SIG-M5 (cell line): ENCODE results near the gene ZNF407.

ENCODE experiments used
- DNase-seq: peaks from one replicate; lab custom pipeline; 2025; lab: John Stamatoyannopoulos, UW

Gene ZNF407

DNA sequence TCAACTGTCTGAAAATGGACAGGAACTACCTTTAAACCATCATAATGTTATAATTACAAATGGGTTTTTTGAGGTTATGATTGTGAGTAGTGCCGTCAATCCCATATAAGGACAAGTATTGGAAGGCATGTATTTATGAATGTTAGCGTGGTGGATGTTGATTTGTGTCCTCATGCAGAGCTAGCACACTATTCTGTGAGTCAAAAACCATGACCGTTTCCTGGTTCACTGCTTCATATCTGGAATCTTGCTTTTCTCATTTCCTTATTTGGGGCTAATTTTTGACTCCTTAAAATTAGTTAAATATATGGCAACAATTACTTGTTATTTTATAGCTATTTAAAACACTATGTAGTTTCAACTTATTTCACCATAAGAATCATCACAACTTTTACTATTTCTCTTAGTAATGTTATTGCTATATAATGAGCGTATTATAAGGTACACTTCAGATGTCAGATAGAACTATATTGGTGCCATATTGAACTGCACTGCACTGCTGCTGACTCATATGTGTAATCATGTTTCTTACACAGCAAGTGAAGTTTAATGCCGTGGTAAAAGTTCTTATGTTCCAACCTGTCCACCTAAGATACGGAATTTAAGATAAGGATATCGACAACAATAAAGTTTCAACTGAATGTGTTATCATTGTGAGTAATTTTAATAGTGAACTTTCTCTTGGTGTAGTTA is 418.5 kb downstream of the ZNF407 start:
- no peak for DNase-seq

GRCh38 chr18:75023473-75023872 is 425.8 kb downstream of the ZNF407 start:
- DNase-seq = no peak

- no peak for DNase-seq
Observed at GRCh38 chr18:75024871-75025270, 427.2 kb downstream of the ZNF407 start.

- DNase-seq = no peak
Observed at GRCh38 chr18:75025573-75025972, 427.9 kb downstream of the ZNF407 start.

GRCh38 chr18:75029481-75029880 is 431.8 kb downstream of the ZNF407 start:
- DNase-seq = no peak

DNA sequence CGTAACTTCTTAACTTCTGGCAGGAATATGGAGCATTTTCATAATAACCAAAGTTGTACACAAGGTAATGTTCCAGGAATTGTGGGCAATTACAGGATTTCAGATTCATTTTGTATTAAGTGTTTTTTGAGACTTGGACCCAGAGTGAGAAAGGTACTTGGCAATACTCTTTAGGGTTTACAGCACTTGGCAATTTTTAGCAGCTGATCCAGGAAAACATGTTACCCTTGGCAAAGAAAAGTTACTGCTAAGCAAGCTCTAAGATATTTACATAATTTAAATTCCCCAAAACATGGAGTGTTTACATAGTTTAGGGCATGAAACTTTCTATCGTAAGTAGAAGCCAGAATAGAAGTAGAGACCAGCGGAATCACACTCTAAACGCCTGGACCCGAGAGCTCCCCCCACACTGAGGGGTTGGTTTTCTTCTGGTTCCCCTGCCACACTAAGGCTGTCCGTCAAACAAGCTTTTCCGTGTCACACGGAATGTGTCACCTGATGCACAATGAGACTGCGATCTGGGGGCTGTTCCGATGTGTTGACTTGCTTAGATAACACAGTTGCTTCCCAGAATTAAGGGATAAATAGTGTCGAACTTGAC is 434.1 kb downstream of the ZNF407 start:
- DNase-seq = no peak

- DNase-seq = no peak
Observed at GRCh38 chr18:75033516-75033915, 435.8 kb downstream of the ZNF407 start.

- DNase-seq = no peak
Observed at GRCh38 chr18:75034937-75035336, 437.3 kb downstream of the ZNF407 start.

GRCh38 chr18:75035928-75036327 is 438.3 kb downstream of the ZNF407 start:
- DNase-seq = no peak

DNA sequence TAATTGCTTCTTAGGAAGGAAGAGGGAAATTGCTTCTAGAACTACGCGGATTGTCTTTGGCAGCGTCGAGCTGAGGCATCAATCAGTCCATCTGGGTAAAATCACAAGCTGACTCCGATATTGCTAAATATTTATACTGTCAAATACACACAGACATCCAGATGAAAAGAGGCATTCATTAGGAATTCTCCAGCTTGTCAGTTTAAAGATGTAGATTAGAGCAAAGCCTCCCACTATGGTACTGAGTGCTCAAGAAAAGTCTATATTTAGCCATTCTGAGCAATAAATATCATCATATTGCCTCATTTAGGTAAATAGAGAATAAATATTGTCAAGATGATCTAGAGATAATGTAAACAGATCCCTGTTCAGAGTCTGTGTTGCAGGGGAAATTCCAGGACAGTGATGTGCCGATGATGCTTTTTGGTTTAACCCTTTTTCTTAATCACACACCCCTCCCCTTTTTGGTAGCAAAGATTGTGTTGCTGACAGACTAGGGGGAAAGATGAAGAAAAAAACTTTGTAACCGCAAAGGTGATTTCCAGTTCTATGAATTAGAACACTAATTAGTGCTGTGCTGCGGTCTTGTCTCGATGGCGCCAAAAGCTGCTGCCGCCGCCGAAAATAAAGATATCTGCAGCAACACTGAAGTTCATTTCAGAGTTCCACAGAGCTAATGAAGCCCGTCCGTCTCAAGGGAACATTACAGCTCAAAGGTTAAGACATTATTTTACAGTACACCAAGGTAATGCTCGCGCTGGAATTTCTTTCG is 439.4 kb downstream of the ZNF407 start:
- no peak for DNase-seq

GRCh38 chr18:75037689-75037955 is 440.0 kb downstream of the ZNF407 start:
- DNase-seq = no peak

- DNase-seq = no peak
Observed at GRCh38 chr18:75041586-75041985, 443.9 kb downstream of the ZNF407 start.

GRCh38 chr18:75043478-75043877 is 445.8 kb downstream of the ZNF407 start:
- no peak for DNase-seq

DNA sequence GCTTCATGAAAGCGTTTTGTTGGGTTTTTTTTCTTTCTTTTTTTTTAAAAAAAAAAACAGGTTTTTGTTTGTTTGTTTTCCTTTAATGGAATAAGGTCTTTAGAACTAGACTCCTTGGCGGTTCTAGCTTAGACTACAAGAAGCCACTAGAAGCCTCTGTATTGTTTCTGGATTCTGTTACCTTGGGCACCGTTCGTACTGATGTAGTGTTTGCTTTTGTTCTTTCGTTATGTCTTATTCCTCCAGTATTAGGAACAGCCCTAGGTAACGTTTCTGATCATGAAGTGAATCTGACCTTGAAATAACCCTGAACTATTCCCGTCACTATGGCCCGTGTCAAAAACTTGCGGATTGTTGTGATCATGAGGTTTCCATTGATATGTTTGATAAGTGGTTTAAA is 446.6 kb downstream of the ZNF407 start:
- no peak for DNase-seq

DNA sequence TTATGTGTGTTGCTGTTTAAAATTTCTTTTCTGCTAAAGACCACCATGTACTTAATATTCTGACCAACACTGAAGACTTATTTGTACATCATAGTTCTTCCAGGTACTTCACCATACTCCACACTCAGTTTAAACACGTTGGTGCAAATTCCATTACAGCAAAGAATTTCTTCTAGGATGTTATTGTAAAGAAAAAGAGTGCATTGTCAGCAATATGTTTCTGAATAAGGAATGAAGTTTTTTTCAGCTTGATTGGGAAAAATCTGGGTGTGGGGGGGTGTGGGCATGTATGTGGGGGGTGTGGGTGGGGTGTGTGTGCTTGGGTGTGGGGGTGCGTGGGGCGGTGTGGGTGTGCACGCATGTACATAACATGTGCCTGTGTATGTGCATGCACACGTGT is 447.1 kb downstream of the ZNF407 start:
- DNase-seq = no peak

DNA sequence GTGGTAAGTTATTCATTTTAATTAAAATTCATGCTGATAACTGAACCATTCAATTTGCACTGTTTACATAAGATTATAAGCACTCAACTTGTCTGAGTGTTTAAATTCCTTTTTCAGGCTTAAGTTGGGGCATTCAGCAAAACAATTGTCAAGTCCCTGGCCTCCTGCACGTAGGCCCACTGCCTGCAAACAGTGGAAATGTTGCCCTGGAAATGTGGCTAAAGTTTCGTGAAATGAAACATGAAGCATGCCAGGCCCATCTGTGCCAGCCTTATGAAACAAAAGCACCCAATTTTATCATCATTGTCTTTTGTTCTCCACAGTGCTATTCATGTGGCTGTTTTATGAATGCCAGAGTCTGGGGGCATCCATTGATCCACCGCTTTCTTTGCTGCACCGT is 447.6 kb downstream of the ZNF407 start:
- DNase-seq = no peak

GRCh38 chr18:75047240-75047961 is 449.7 kb downstream of the ZNF407 start:
- no peak for DNase-seq

GRCh38 chr18:75048776-75049454 is 451.2 kb downstream of the ZNF407 start:
- DNase-seq = no peak

DNA sequence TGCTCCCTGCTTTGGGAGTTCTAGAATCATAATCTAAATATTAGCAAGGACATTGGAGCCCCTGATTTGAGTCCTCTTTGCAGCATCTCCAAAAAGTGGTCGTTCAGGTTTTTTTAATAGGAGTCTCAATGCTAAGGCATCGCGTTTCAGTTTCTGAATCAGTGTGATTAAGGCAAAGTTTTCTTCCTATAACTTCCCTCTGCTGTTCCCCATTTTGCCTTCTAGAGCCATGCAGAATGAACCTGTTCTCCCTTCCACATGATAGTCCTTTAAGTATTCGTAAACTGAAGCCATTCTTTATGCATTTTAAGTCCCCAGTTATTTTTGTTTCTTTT is 451.8 kb downstream of the ZNF407 start:
- DNase-seq = no peak

DNA sequence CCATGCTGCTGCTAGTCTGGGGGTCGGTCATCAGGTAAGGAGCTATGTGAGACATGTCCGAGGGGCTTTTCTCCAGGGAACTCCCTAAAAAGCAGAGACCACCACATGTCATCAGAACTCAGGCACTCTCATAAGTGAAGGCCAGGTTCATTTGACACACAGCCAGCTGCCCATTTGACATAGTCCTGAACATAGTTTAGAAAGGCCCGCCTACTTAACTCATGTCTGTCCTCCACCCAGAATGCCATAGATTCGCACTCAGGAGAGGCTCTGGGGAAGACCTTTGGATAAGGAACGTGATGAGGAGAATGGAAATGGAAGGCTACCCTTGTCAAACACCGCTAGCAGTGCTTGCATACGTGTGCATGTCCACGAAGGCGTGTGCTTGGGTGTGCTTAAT is 454.1 kb downstream of the ZNF407 start:
- no peak for DNase-seq

DNA sequence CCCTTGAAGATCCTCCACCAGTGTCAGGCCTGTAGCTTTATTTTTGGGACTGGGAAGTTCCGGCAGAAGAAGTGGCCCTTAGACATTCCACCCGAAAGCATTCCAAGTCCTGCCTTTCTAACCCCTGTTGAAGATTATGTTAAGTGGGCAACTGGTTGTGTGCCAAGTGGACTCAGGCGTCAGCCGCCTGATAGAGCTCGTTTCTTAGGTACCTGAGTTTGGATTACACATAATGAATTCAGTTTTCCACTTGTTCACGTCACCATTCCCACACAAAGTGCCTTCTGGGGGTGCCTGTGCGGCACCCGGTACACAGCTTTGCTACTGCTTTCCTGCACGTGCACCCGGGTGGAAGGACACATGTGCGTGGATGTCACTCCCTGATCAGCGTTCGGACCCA is 454.8 kb downstream of the ZNF407 start:
- DNase-seq = no peak

DNA sequence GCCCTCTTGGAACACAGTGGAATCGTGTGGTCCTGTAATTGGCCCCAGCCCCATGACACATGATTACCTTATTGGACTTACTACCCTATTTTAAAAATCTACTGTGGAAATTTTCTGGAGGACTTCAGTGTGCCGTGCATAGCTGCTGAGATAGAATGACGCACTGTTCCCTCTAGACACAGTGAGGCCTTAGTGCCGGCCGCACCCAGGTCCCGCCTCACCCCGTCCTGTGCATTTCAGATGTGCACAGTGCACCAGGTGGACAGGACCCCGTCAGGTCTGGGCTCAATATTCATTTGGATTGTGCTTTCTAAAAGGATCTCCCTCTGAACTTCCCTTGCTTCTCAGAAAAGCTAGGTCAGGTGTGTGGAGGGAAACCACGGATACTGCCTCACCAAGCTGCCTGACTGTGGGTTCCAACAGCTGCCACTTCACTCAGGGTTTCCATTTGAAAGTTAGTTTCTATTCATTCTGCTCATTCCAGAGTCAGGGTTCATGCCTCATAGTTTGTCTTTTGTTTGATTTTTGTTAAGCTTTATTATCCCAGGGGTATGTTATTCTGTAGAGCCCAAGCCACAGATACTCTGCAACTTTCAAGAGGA is 455.5 kb downstream of the ZNF407 start:
- no peak for DNase-seq
